Peyer's patch (tissue), 4 donors: ENCODE results near the gene TRIB2.

Source experiments
- POLR2A ChIP-seq, 2 donors: fragments of 450-650 bp; IDR thresholded peaks; one replicate each; pipeline ENCODE4 v1.5.1; 2017; ENCODE audit warnings: antibody characterized with exemption in 2 of 2, mild to moderate bottlenecking in 2 of 2, moderate library complexity in 2 of 2
- TF ChIP-seq, protein P1 (sequence below), 6 experiments: fragments of 450-650 bp in 4 of 6; fragments of 200-600 bp in 2 of 6; sonication (generic) in 1 of 6; IDR thresholded peaks; one replicate each; pipeline ENCODE4 v1.5.1; 2017 to 2019; ENCODE audit warnings: antibody characterized with exemption in 6 of 6, mild to moderate bottlenecking in 3 of 6, moderate library complexity in 1 of 6

DNA sequence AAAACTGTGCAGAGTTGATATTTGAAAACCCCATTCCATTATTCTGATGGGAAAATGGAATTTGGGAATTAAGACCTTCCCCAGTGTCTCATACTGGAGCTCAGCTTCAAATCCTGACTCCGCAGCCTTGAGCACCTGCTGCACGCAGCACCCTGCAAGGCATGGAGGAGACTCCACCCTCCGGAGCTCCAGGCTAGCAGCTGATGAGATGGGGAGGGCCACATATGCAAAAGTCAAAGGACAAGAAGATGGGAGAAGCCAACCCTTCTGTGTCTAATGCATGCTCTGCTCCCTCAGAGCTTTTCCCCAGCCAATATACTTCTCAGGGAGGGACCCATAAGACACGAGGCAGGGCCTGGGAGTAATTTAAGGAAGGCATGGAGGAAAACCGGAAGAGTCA, 34.7 kb upstream of the TRIB2 start:
- TF ChIP-seq, protein P1, sequence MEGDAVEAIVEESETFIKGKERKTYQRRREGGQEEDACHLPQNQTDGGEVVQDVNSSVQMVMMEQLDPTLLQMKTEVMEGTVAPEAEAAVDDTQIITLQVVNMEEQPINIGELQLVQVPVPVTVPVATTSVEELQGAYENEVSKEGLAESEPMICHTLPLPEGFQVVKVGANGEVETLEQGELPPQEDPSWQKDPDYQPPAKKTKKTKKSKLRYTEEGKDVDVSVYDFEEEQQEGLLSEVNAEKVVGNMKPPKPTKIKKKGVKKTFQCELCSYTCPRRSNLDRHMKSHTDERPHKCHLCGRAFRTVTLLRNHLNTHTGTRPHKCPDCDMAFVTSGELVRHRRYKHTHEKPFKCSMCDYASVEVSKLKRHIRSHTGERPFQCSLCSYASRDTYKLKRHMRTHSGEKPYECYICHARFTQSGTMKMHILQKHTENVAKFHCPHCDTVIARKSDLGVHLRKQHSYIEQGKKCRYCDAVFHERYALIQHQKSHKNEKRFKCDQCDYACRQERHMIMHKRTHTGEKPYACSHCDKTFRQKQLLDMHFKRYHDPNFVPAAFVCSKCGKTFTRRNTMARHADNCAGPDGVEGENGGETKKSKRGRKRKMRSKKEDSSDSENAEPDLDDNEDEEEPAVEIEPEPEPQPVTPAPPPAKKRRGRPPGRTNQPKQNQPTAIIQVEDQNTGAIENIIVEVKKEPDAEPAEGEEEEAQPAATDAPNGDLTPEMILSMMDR (IDR thresholded peaks at IDR 0.05): no peak
- TF ChIP-seq POLR2A (IDR thresholded peaks at IDR 0.05): no peak
